HS-5 (cell line): ENCODE data around the gene LYRM2.

Experiments used
- DNase-seq: peaks from one replicate; pipeline ENCODE4 v3.0.0-alpha.2; 2012; ENCODE audit warnings: low read depth

Gene LYRM2

GRCh38 chr6:89638320-89639195 is at the start of gene LYRM2:
Gene LYRM2, minus strand, starts transcription at chr6:89638747. Its CDS starts 31 bp downstream, at chr6:89638716.
- peak; percentile 74 for DNase-seq

- no peak for DNase-seq
Measured at GRCh38 chr6:89688328-89688727, 49.8 kb upstream of the LYRM2 start.

GRCh38 chr6:89685311-89685710 is 46.8 kb upstream of the LYRM2 start:
- DNase-seq, result no peak

- no peak for DNase-seq
Measured at GRCh38 chr6:89682991-89683390, 44.4 kb upstream of the LYRM2 start.

GRCh38 chr6:89681983-89682564 is 43.5 kb upstream of the LYRM2 start:
- DNase-seq, result no peak

- DNase-seq, result no peak
Measured at GRCh38 chr6:89680551-89680950, 42.0 kb upstream of the LYRM2 start.

GRCh38 chr6:89680150-89680549 is 41.6 kb upstream of the LYRM2 start:
- DNase-seq, result no peak

GRCh38 chr6:89679215-89680120 is 40.9 kb upstream of the LYRM2 start:
- no peak for DNase-seq

GRCh38 chr6:89678531-89678930 is 40.0 kb upstream of the LYRM2 start:
- DNase-seq, result no peak

- no peak for DNase-seq
Measured at GRCh38 chr6:89675949-89676748, 37.6 kb upstream of the LYRM2 start.

GRCh38 chr6:89670935-89671565 is 32.5 kb upstream of the LYRM2 start:
- DNase-seq, result no peak

- DNase-seq, result no peak
Measured at GRCh38 chr6:89669002-89669401, 30.5 kb upstream of the LYRM2 start.

GRCh38 chr6:89667872-89668556 is 29.5 kb upstream of the LYRM2 start:
- no peak for DNase-seq

GRCh38 chr6:89662659-89663223 is 24.2 kb upstream of the LYRM2 start:
- no peak for DNase-seq

GRCh38 chr6:89661559-89661958 is 23.0 kb upstream of the LYRM2 start:
- DNase-seq, result no peak

- no peak for DNase-seq
Measured at GRCh38 chr6:89660981-89661380, 22.4 kb upstream of the LYRM2 start.

GRCh38 chr6:89657445-89658158 is 19.1 kb upstream of the LYRM2 start:
- DNase-seq, result no peak

- no peak for DNase-seq
Measured at GRCh38 chr6:89655122-89655521, 16.6 kb upstream of the LYRM2 start.

- no peak for DNase-seq
Measured at GRCh38 chr6:89650579-89650978, 12.0 kb upstream of the LYRM2 start.

GRCh38 chr6:89649682-89650081 is 11.1 kb upstream of the LYRM2 start:
- no peak for DNase-seq
